Liver (tissue), 9 donors: ENCODE results near the gene AHNAK2. TPM values are rescaled to one million over a fixed set of nuclear protein-coding genes. Genes with fewer than 3 reads are reported as not detected.

ENCODE experiments used
- DNase-seq: peaks from one replicate; pipeline ENCODE4 v3.0.0-alpha.2; 2017; ENCODE audit warnings: low spot score
- H3K27ac ChIP-seq, 2 donors: one replicate each; pipeline ENCODE4 v1.7.0; 2013; ENCODE audit warnings: inconsistent platforms in 2 of 2, low read length in 2 of 2, control low read depth in 1 of 2, low read depth in 1 of 2, mild to moderate bottlenecking in 1 of 2
- H3K27me3 ChIP-seq, 4 donors: one replicate each; pipeline versions ENCODE4 v1.6.1 to v1.7.0; 2013; ENCODE audit warnings: low read length in 3 of 4, inconsistent platforms in 1 of 4, mild to moderate bottlenecking in 1 of 4, moderate library complexity in 1 of 4; ENCODE audit not compliant: control insufficient read depth in 4 of 4, insufficient read depth in 4 of 4
- H3K36me3 ChIP-seq, 4 donors: one replicate each; pipeline versions ENCODE4 v1.6.1 to v1.7.0; 2013; ENCODE audit warnings: low read length in 3 of 4, mild to moderate bottlenecking in 3 of 4, low read depth in 1 of 4, moderate library complexity in 1 of 4; ENCODE audit not compliant: control insufficient read depth in 4 of 4, insufficient read depth in 3 of 4
- H3K4me1 ChIP-seq, 4 donors: one replicate each; pipeline versions ENCODE4 v1.6.1 to v1.7.0; 2013; ENCODE audit warnings: low read length in 3 of 4, mild to moderate bottlenecking in 3 of 4, moderate library complexity in 1 of 4; ENCODE audit not compliant: control insufficient read depth in 4 of 4, insufficient read depth in 4 of 4
- H3K4me3 ChIP-seq, 3 donors: one replicate each; pipeline versions ENCODE4 v1.6.1 to v1.7.0; 2013; ENCODE audit warnings: low read length in 3 of 3, control low read depth in 1 of 3, low read depth in 1 of 3, mild to moderate bottlenecking in 1 of 3
- H3K9ac ChIP-seq, 2 donors: one replicate each; pipeline ENCODE4 v1.7.0; 2013; ENCODE audit warnings: low read length in 2 of 2, mild to moderate bottlenecking in 2 of 2, moderate library complexity in 2 of 2, control low read depth in 1 of 2, low read depth in 1 of 2
- H3K9me3 ChIP-seq, 4 donors: one replicate each; pipeline versions ENCODE4 v1.6.1 to v1.7.0; 2013; ENCODE audit warnings: low read length in 3 of 4; ENCODE audit not compliant: control insufficient read depth in 4 of 4
- EGR1 ChIP-seq, 2 donors: IDR thresholded peaks; 2 replicates each; pipeline ENCODE4 v1.6.1; 2016 to 2018; ENCODE audit warnings: antibody characterized with exemption in 2 of 2, low read depth in 2 of 2
- FOXA1 ChIP-seq: IDR thresholded peaks from 2 replicates; pipeline ENCODE4 v1.6.1; 2016; ENCODE audit warnings: antibody characterized with exemption
- FOXA2 ChIP-seq: IDR thresholded peaks from 2 replicates; pipeline ENCODE4 v1.6.1; 2016; ENCODE audit warnings: antibody characterized with exemption
- GABPA ChIP-seq, 2 donors: IDR thresholded peaks in 1 of 2; conservative IDR thresholded peaks in 1 of 2; 2 replicates each; pipeline ENCODE4 v1.6.1; 2016; ENCODE audit warnings: antibody characterized with exemption in 2 of 2, mild to moderate bottlenecking in 1 of 2, moderate library complexity in 1 of 2
- HNF4A ChIP-seq, 2 donors: conservative IDR thresholded peaks; 2 replicates each; pipeline ENCODE4 v1.6.1; 2016; ENCODE audit warnings: antibody characterized with exemption in 2 of 2, mild to moderate bottlenecking in 2 of 2
- HNF4G ChIP-seq: IDR thresholded peaks from 2 replicates; pipeline ENCODE4 v1.6.1; 2016; ENCODE audit warnings: antibody characterized with exemption
- JUND ChIP-seq, 2 donors: IDR thresholded peaks; 2 replicates each; pipeline ENCODE4 v1.6.1; 2016; ENCODE audit warnings: antibody characterized with exemption in 2 of 2
- NR2F2 ChIP-seq: IDR thresholded peaks from 2 replicates; pipeline ENCODE4 v1.6.1; 2016; ENCODE audit warnings: antibody characterized with exemption
- RAD21 ChIP-seq, 2 donors: IDR thresholded peaks; 2 replicates each; pipeline ENCODE4 v1.6.1; 2016; ENCODE audit warnings: antibody characterized with exemption in 2 of 2, mild to moderate bottlenecking in 2 of 2
- SP1 ChIP-seq: IDR thresholded peaks from 2 replicates; pipeline ENCODE4 v1.6.1; 2018; ENCODE audit warnings: antibody characterized with exemption, mild to moderate bottlenecking
- TAF1 ChIP-seq: conservative IDR thresholded peaks from 2 replicates; pipeline ENCODE4 v1.6.1; 2016; ENCODE audit warnings: antibody characterized with exemption, mild to moderate bottlenecking
- YY1 ChIP-seq: IDR thresholded peaks from 2 replicates; pipeline ENCODE4 v1.6.1; 2016; ENCODE audit warnings: antibody characterized with exemption, mild to moderate bottlenecking
- WGBS: extraction: QIAGEN DNeasy Blood & Tissue Kit; methylation state at CpG from one replicate; pipeline ENCODE4 v1.1.7; 2013; 5-methylcytosine and 5-hydroxymethylcytosine counted together
- polyA plus RNA-seq, 2 donors: library from polyadenylated mRNA; stranded (reverse) in 1 of 2; unstranded in 1 of 2; fragments of 200-250 nt in 1 of 2; fragments of >200 nt in 1 of 2; fragmentation: Nextera tagmentation in 1 of 2; extraction: Ambion mirVana in 1 of 2; gene quantifications; one replicate each; pipeline versions ENCODE4 v1.2.1 to v1.2.3, GENCODE V29; 2013 to 2015
- total RNA-seq, 2 donors: library from RNA; depleted of rRNA; stranded (reverse); fragments of >200 nt; gene quantifications; one replicate each; pipeline ENCODE4 v1.2.3, GENCODE V29; 2014
- TF ChIP-seq, protein P1 (sequence below): IDR thresholded peaks from 2 replicates; pipeline ENCODE4 v1.6.1; 2016; ENCODE audit warnings: antibody characterized with exemption
- TF ChIP-seq, protein P2 (sequence below): fragments of 150-350 bp; IDR thresholded peaks from 2 replicates; pipeline ENCODE4 v1.5.1; 2017; ENCODE audit warnings: improper control_type of control experiment, low read depth, low read length; ENCODE audit not compliant: missing input control
- TF ChIP-seq, protein P3 (sequence below): IDR thresholded peaks from 2 replicates; pipeline ENCODE4 v1.6.1; 2016; ENCODE audit warnings: antibody characterized with exemption, mild to moderate bottlenecking
- TF ChIP-seq, protein P4 (sequence below): IDR thresholded peaks from 2 replicates; pipeline ENCODE4 v1.6.1; 2016; ENCODE audit warnings: antibody characterized with exemption
- TF ChIP-seq, protein P5 (sequence below): IDR thresholded peaks from 2 replicates; pipeline ENCODE4 v1.6.1; 2016; ENCODE audit warnings: antibody characterized with exemption
- donor health status: healthy.
- donor health status: healthy.
- donor health status: healthy.
- donor health status: healthy.
- donor health status: healthy.

AHNAK2 gene
- total and polyA plus RNA-seq, 4 donors: 0.05 to 2.6 (median 1.2) TPM

DNA sequence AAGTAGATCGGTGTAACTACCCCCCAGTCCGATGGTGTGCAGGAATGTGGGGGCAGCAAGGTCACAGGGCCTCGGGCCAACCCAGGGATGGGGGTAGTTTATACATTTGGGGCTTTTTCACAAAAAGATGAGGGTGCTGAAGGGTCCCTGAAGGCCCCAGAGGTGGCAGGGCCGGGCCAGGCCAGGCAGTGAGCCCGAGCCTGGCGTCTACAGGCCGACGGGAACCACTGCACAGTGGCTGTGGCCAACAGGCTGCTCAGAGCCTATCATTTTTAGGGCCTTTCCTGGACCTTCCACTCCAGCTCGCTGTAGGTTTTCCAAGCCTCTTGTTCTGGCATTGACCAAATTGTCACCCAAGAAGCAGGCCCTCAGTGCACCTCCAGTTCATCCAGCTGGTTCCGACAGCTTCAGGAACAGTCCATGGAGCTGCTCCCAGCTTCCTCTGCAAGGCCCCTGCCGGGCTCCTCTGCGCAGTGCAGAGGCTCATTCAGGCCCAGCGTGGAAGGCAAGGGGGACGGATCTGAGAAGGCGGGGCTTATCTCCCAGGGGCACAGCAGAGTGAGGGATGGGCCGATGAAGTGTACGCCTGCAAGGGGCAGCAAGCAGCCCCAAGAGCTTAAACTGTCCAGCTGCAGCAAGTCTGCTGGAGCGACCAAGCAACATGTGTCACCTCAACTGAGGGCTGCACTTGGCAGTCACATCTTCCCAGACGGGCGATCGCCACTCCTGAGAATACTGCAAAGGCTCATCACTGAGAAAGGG lies 28.8 kb upstream of the AHNAK2 start:
- H3K9ac ChIP-seq: no peak overlapping the region
- no peak for DNase-seq

DNA sequence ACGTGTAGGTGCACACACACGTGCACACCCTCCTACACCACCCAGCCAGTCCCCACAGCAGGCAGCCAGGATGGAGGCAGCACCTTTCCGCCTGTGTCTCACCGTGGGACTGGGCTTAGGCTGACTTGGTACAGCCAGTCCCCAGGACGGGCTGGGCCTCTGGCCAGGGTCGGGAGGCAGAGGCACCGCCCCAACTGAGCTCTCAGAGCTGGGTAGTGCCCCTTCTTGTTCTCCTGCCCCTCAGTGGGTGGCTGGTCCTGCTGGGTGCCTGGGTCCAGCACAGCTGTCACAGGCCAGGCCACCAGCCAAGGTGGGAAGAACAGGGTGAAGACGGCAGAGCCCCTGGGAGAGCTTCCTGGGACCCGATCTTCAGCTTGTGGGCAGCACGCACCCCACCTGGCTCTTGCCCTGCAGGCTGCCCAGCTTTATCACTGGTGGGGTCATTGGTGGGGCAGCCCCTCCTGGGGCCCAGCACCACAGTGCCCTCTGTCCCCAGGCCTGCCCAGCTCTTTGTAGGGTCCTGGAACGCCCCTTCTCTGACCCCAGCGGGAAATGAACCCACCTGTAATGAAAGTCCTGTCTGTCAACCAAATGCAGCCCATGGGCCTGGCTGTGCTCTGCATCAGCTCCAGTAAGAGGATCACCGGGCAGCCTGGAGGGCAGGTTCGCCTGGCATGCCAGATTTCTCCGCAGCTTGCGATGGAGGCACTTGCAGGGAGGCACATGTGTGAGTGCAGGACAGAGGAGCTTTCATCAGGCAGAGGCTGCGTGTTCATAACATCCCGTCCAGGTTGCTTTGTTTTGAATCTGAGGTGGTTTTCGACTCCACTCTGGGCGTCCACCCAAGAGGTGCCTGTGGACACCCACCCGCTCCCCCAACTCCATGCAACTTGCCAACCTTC lies 28.0 kb upstream of the AHNAK2 start:
- H3K27me3 ChIP-seq: no peaks in the 10 kb centered on the region
- no peaks in the 10 kb centered on the region for H3K9me3 ChIP-seq
- peaks cover 0 to 3% (median 0%) of the 10 kb centered on the region in 4 donors for H3K4me1 ChIP-seq
- no peak for DNase-seq
- peaks cover 0 to 13% (median under 1%) of the 10 kb centered on the region in 4 donors for H3K36me3 ChIP-seq
- H3K9ac ChIP-seq: no peak overlapping the region
- WGBS: 94% methylated on average over 21 of the region's 21 CpGs
- no peak overlapping the region for H3K4me3 ChIP-seq
- H3K27ac ChIP-seq: no peak overlapping the region
- TF ChIP-seq RAD21 (IDR thresholded peaks at IDR 0.05) (no peak), HNF4G (no peak), GABPA (IDR thresholded peaks at IDR 0.05 in 1 of 2, conservative IDR thresholded peaks at IDR 0.05 in 1 of 2) (no peak), YY1 (no peak), EGR1 (IDR thresholded peaks at IDR 0.05; ENCODE audit: low read depth in 2 of 2) (no peak), JUND (IDR thresholded peaks at IDR 0.05) (no peak), NR2F2 (no peak), FOXA1 (no peak), HNF4A (conservative IDR thresholded peaks at IDR 0.05) (no peak), TAF1 (no peak), SP1 (no peak), FOXA2 (no peak)
- TF ChIP-seq, protein P1, sequence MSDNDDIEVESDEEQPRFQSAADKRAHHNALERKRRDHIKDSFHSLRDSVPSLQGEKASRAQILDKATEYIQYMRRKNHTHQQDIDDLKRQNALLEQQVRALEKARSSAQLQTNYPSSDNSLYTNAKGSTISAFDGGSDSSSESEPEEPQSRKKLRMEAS: no peak
- TF ChIP-seq, protein P2, sequence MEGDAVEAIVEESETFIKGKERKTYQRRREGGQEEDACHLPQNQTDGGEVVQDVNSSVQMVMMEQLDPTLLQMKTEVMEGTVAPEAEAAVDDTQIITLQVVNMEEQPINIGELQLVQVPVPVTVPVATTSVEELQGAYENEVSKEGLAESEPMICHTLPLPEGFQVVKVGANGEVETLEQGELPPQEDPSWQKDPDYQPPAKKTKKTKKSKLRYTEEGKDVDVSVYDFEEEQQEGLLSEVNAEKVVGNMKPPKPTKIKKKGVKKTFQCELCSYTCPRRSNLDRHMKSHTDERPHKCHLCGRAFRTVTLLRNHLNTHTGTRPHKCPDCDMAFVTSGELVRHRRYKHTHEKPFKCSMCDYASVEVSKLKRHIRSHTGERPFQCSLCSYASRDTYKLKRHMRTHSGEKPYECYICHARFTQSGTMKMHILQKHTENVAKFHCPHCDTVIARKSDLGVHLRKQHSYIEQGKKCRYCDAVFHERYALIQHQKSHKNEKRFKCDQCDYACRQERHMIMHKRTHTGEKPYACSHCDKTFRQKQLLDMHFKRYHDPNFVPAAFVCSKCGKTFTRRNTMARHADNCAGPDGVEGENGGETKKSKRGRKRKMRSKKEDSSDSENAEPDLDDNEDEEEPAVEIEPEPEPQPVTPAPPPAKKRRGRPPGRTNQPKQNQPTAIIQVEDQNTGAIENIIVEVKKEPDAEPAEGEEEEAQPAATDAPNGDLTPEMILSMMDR: no peak
- TF ChIP-seq, protein P3, sequence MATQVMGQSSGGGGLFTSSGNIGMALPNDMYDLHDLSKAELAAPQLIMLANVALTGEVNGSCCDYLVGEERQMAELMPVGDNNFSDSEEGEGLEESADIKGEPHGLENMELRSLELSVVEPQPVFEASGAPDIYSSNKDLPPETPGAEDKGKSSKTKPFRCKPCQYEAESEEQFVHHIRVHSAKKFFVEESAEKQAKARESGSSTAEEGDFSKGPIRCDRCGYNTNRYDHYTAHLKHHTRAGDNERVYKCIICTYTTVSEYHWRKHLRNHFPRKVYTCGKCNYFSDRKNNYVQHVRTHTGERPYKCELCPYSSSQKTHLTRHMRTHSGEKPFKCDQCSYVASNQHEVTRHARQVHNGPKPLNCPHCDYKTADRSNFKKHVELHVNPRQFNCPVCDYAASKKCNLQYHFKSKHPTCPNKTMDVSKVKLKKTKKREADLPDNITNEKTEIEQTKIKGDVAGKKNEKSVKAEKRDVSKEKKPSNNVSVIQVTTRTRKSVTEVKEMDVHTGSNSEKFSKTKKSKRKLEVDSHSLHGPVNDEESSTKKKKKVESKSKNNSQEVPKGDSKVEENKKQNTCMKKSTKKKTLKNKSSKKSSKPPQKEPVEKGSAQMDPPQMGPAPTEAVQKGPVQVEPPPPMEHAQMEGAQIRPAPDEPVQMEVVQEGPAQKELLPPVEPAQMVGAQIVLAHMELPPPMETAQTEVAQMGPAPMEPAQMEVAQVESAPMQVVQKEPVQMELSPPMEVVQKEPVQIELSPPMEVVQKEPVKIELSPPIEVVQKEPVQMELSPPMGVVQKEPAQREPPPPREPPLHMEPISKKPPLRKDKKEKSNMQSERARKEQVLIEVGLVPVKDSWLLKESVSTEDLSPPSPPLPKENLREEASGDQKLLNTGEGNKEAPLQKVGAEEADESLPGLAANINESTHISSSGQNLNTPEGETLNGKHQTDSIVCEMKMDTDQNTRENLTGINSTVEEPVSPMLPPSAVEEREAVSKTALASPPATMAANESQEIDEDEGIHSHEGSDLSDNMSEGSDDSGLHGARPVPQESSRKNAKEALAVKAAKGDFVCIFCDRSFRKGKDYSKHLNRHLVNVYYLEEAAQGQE: no peak
- TF ChIP-seq, protein P4, sequence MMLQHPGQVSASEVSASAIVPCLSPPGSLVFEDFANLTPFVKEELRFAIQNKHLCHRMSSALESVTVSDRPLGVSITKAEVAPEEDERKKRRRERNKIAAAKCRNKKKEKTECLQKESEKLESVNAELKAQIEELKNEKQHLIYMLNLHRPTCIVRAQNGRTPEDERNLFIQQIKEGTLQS: no peak
- TF ChIP-seq, protein P5, sequence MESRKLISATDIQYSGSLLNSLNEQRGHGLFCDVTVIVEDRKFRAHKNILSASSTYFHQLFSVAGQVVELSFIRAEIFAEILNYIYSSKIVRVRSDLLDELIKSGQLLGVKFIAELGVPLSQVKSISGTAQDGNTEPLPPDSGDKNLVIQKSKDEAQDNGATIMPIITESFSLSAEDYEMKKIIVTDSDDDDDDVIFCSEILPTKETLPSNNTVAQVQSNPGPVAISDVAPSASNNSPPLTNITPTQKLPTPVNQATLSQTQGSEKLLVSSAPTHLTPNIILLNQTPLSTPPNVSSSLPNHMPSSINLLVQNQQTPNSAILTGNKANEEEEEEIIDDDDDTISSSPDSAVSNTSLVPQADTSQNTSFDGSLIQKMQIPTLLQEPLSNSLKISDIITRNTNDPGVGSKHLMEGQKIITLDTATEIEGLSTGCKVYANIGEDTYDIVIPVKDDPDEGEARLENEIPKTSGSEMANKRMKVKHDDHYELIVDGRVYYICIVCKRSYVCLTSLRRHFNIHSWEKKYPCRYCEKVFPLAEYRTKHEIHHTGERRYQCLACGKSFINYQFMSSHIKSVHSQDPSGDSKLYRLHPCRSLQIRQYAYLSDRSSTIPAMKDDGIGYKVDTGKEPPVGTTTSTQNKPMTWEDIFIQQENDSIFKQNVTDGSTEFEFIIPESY: no peak

More for the DNA sequence above, 28.8 kb upstream of the AHNAK2 start:
- no peak for TF ChIP-seq FOXA2
- TF ChIP-seq, protein P5: no peak
- TF ChIP-seq, protein P1: no peak
- TF ChIP-seq GABPA (IDR thresholded peaks at IDR 0.05 in 1 of 2, conservative IDR thresholded peaks at IDR 0.05 in 1 of 2): no peak
- TF ChIP-seq NR2F2: no peak
- Histone ChIP-seq H3K4me1 (peaks cover 0 to 3% (median 0%) of the 10 kb centered on the region in 4 donors), H3K9me3 (no peaks in the 10 kb centered on the region), H3K36me3 (peaks cover 0 to 17% (median under 1%) of the 10 kb centered on the region in 4 donors), H3K4me3 (no peak overlapping the region), H3K27ac (no peak overlapping the region), H3K27me3 (no peaks in the 10 kb centered on the region)
- WGBS: 92% methylated on average over 21 of the region's 21 CpGs
